Activated CD8-positive, alpha-beta memory T cell treated with anti-CD3 and anti-CD28 coated beads, Interleukin-2, amount 50 U/mL, for 1 hour (primary cell): ENCODE results near the gene OAF.

Source experiments
- DNase-seq: peaks from one replicate; pipeline ENCODE4 v3.0.0-alpha.2; 2020; ENCODE audit errors: extremely low read depth

The OAF gene

DNA sequence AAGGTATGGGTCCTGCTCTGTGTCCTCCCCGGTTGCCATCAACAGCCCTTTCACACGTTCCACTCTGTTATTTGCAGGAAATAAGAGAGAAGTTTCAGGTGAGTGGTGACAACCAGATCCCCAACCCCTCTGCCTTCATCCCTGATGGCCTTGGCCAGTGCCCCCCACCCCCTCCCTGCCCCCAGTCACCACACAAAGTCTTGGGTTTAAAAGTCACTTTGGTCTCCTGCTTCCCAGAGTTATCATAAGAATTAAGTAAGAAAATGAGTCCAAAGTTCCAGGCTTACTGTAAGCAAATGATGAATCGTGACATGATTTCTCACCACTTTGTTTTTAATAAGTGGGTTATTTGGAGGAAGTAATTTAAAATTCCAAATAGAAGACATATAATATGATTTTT, 9.2 kb upstream of the OAF start:
- DNase-seq, result no peak

DNA sequence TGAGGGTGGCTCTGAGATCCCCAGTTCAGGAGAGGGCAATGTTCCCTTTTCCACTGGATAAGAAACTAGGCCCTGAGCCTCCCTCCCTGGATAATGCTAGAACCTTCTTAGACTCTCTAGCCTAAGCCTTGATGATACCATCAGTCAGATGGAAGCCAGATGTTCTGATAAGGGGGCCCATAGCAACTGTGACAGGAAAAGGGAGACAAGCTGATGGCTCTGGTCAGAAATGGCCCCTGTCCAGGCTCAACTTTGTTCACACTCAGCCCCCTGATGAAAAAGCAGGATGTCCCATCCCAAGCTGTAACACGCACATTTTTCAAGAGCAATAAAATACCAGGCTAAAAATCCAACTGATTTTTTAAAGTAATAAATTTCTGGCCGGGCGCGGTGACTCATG, 7.2 kb upstream of the OAF start:
- no peak for DNase-seq

DNA sequence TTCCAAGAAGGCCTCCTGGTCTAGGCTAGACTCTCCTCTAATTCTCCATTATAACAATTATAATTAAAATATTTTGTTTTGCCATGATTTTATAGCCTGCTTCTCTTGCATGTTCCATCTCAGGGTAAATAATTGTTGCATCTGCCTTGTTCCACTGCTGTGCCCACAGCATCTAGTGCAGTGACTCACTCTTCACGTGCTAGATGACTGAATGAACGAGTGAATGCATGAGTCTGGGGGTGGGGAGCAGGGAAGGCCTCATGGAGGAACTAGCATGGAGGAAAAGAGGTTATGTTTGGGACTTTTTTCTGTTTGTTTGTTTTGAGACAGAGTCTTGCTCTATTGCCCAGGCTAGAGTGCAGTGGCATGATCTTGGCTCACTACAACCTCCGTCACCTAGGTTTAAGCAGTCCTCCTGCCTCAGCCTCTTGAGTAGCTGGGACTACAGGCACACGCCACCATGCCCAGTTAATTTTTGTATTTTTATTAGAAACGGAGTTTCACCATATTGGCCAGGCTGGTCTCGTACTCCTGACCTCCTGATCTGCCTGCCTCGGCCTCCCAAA, 5.2 kb upstream of the OAF start:
- no peak for DNase-seq

DNA sequence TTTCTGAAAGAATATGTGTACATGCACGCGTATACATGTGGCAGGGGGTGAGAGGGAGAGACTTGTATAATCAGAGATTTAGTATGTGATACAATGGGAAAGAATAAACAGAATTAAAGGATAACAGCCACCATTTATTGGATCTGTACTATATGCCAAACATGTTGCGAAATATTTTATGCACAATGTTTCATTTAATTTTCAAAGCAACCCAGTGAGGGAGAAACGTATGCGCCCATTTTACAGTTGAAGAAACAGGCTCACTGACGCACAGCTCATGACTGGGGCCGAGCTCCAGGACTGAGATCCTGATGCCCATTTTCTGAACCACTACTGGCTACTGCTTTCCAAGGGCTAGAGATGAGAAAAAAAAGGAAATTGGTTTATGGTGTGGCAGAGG, 3.3 kb upstream of the OAF start:
- no peak for DNase-seq

DNA sequence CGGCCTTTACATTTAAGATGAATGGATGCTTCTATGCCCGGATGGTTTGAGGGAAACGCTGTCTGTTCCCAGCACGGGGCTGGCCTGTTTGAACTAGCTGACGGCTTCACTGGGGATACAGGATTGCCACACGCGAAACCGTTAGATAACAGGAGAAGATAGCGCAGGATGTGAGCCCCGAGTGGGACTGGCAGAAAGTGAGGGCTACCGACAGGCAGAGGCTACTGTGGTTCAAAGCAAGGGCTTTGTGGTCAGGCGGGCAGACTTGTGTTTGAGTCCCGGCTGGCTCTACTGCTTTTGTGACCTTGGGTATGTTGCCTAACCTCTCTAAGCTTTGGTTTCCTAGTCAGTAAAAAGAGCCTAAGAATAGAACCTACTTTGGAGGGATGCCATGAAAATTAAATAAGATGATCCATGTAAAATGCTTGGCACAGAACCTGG, 2.8 kb upstream of the OAF start:
- no peak for DNase-seq

DNA sequence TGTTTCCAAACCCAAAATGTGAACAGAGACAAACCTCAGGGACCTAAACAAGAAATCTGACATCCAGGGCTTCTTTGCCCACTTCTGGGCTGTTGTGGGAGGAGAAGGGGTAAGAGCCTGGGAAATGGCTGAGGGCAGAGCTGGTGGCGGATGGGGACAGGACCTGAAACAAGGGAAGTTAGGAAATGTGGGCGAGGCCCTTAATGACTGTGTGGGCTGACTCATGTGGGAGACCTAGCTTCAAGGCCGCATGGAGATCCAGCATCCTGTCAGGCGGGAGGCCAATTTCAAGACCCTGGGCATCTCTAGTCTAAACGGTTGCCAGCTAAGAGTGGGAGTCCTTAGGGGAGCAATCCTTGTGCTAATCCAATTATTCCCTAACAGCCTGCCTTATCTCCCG, 2.1 kb upstream of the OAF start:
- DNase-seq, result no peak

DNA sequence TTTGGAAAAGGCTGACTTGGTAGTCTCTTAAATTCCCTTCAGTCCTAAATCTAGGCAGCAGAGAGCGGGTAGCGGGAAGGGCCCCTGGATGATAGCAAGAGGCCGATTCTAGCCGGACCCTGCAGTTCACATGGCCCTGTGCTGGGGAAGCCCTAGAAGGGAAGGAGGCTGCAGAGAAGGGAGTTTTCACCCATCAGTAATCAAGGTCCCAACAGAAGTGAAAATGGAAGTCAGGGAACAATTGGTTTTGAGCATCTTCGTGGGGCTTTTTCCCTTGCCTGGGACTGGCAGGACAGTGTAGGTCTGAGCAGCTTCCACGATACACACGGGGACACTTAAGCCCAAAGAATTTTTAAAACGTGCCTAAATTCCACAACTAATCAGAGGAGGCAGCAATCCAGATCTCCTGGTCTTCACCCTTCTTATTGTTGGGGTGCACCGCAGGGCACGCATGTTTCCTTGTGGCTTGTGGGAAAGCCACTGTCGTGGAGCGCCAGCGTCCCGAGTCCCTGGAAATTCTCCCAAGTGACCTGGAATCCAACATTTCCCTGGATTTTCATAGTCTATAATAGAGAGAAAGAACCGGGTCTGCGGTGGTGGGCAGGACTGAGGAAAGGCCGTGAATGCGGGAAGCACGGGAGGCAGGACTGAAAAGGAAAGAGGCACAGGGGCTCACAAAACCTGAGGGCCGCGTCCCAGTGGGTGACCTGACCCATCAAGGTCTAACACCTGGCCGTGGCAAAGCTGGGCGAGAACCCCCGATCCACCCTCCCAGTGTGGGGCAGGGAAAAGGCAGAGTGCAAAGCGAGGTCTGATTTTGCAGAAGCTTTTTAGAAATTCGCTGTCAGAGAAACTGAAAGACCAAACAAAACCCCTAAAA, 846 bp upstream of the OAF start:
- no peak for DNase-seq

DNA sequence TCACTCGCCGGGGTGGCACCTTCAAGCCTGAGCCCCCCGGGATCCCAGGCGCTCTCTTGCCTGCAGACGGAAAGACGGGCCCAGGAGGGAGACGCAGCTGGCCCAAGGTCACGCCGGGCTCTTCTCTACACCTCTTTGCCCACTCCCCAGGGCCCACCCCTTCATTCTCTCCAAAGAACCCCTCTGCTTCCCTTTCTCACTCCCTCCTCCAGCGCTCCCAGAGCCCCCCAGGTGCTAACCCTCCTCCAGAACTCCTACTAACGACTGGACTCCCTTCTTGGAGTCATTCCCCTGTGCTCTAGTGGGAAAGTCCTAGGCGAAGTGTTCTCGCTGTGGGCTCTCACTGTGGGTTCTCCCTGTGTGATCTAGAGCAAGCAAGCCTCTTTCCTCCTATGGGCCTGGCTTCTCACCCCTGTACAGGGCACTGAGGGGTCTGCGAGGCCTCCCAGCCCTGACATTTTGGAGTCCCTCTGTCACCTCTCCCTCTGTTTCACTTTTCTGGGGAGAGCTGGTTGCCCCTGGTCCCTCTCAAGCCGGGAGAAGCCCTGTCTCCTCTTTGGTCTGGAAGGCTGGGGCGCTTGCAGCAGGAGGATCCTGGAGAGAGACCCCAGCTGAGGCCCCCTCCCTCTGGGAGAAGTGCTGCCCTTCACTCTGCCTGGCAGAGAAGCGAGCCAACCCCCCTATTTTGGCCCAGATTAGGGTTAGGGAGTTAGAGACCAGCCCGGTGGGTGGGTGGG, 858 bp downstream of the OAF start:
- DNase-seq, result no peak

DNA sequence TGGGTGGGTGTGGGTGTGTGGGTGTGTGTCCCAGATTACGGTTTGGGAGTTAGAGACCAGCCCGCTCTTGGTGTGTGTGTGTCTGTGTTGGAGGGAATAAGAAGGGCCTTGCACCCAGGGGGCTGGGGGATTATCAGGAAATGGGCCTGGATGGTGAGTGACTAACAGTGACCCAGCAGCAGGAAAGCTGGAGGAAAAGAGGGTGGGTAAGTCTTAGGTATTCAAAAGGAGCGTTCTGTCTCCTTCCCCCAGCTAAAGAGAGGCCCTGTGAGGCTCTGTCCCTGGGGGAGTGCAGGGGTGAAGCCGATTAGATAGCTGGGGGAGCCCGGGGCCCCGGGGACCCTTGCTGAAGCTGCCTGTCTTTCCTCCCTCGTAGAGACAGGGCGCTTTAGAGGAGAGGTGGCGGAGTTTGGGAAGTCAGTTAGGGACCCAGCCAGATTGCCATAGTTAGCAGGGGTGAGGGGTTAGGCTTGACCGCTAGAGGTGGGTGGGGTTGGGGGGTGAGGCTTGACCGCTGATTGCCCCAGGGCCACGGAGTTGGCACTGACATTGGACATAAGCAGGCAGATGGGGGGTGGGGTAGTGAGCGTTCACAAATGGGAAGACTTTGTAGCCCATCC, 1.5 kb downstream of the OAF start:
- DNase-seq, result no peak

DNA sequence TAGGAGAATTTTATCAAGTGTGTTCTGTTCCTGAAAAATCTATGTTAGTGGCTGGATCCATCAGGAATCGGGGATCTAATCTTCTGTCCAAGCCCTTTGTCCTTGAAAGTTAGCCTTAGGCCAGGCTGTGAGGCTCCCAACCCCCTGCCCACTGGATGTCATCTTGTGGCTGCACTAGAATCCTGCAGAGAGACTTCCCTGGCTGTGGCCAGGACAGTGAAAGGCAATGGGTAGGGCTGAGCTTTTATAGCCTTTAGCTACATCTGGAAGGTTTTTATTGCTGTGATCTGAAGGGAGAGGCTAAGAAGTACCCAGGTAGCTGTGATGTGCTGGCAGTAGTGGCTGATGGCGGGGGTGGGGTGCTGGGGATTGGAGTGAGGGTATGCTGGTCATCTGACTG, 2.1 kb downstream of the OAF start:
- DNase-seq, result no peak

DNA sequence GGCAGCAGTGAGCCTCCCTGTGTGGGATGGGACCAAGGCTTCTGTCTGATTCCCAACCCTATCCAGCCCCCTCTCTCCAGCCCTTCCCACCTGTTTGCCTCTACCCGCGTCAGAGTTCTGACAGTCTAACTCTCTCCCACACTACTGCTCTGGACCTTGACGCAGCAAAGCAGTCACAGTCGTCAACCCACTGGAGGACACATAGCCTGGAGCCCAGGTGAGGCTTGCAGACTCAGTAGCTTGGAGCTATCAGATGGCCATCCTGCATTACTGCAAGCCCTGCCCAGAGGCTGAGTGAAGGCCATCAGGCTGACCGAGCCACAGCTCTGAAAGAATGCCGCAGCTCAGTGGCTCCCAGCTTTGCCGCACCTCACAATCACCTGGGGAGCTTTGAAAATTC, 3.7 kb downstream of the OAF start:
- DNase-seq, result no peak

DNA sequence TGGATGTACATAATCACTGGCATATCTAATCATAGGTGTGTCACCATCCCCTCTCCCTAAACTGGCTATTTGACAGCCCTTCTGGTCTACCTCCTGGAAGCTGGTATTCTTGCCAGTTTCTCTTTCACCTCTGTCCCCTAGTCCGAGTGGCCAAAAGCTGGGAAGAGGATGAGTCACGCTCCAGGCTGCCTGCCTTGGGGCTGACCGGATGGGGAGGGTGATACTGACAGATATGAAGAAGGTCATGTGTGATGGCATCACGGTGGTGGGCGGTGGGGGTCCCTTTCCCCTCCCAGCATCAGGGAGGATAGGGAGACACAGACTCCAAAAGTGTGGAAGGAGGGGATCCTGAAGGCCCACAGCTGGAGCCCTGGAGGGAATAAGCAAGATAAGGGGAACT, 4.8 kb downstream of the OAF start:
- DNase-seq, result no peak

DNA sequence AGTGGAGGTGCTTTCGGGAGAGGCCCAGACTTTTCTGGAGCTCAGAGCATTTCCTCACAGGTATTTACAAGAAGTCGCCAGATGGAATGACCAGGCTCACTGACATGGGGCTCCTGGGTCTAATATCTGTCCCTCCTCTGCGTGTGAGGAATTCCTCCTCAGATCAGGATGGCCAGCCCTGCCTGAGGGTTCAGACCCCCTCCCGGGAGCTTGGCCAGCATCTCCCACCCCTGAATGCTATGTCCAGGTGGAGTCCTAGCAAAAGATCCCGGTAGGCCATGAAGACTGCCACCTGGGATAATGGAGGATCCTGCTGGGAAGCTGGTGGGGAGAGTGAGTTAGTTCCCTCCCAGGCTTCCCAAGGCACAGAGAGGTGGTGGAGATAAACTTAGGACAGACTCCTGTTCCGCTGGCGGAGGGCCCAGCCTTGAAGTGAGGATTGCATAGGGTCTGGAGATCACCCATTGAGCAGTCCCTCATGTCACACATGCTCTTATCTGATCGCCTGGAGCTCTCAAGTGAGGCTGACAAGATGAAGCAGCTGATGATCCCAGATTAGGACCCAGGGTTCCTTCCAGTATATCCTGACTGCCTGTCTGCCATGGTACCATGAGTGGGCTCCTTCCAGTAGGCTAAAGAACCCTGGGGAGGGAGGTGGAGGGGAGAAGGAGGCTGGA, 5.7 kb downstream of the OAF start:
- no peak for DNase-seq

DNA sequence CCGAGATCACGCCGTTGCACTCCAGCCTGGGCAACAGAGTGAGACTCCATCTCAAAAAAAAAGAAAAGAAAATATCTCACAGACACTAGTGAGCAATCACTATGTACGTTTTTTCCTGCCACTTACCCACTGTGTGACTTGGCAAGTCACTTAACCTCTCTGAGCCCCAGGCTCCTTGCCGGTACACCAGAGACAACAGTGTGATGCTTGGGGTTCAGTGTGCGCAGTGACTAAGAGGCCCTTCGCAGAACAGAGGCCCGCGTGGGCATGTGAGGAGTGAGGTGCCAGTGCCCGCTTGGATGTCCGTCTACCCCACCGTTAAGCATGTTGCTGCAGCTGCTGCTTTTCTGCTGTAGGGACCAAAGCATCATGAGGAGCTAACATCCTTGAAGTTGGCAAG, 6.7 kb downstream of the OAF start:
- no peak for DNase-seq

DNA sequence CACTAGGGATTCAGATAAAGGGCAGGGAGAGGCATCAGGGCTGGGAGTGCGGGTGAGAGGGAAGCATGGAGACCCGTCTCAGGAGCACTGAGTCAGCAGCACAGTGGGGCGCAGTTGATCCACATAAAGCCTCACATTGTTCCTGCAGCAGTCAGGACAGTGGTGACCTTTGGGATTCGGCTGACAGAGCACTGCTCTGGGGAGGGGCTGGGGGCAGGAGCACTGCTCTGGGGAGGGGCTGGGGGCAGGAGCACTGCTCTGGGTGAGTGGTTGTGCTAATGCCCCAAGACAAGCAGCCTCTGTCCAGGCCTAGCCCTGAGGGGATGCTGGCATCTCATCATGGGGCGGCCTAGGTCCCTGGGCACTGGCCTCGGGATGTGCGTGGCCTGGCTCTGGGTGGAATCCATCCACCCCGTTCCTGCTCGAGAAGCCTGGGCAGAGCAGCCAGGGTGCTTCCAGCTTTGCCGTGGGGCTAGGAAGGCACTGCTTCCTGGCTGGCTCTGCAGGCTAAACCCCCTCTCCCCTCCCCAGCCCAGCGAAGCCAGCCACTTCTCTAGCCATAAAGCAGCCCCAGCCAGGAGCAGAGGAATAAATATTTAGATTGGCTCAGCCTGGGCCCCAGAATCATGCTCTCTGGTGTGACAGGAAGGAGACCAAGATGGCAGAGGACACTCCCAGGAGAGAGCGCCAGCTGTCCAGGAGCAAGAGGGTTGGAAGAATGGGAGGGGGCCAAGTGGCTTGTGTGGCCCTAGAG, 7.3 kb downstream of the OAF start:
- DNase-seq, result no peak

DNA sequence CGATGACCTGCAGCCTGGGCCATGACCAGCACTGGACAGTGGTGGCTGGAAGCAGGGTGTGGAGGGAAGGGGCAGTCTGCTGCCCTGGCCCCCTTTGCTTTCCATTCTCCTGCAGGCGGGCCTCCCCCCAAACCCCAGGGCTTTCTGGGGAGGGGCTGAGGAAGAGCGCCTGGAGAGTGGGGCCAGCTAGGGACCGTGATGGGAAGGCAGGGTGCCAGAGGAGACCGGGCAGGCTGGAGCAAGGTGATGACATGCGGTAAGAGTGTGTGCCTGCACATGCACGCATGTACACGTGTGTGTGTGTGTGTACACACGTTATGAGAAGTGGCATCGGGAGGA, 7.8 kb downstream of the OAF start:
- DNase-seq, result no peak

DNA sequence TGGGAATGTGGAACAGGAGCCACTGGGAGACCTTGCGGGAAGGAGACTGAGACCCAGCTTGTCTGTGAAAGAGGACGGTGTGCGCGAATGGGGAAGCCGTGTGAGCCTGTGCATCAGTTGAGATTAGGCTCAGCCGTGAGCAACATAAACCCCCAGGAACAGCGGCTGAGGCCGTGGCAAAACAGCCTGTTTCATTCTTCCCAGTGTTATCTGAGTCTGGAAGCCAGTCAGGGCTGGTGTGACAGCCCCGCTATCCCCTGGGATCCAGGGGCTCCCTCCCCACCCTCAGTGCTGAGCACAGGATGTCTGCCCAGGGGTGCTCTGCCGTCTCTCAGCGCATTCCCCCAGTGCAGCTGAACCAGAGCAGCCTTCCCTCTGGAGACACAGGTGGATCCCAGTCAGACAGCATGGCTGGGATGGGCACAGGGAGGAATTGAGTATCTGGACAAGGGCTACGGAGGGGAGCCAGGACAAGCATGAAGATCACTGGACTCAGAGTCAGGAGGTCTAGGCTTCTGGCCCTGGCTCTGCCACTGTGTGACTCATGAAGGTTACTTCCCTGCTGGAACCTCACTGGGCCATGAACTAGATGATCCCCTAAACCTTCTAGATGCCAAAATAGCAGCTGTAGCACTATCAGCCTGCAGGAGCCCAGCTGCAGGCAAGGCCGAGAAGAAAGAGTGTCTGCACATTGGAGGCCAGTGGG, 8.6 kb downstream of the OAF start:
- no peak for DNase-seq

DNA sequence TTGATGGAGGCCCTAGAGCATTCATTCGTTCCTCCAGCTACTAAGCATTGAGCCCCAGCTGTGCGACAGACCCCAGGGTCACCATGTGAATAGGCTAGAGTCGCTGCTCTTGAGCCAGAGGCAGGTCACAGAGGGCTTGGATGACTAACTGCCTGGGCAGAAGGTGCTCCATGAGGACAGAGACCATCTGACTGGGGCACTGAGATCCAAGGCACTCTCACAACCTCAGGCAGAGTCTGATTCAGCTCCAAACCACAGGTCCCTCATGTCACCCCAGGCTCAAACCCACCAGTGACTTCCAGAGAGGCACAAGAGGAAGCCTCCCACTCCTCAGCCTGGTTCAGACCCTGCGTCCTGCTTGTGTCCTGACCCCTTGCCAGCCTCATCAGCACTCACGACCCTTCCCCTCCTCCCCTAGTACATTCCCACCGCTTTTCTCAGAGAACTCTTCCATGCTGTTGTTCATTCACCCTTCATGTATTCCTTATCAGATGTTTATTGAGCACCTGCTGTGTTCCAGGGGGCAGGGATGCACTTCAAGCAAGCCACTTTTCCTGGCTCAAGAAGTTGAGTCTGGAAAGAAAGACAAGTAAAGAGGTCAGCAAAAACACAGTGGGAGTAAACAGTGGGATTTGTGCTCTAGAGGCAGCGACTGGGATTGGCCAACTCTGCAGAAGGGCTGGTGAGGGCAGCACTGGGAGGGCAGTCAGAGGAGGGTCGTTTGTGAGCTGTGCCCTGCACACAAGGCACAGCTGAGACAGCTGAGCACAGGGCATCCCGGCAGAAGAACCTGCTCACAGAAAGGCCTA, 9.3 kb downstream of the OAF start:
- DNase-seq, result no peak

DNA sequence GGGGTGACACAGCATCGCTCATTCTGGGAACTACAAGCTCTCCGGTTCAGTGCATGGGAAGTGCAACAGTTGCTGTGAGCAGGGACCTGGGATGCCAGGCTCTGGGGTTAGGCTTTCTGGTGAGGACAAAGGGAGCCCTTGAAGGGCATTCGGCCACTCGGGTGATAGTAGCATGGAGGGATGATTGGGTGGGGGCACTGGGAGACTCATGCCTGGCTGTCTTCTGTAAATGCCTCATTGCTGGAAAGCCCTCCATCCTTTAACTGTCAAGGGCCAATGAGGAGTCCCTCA, 9.9 kb downstream of the OAF start:
- no peak for DNase-seq

DNA sequence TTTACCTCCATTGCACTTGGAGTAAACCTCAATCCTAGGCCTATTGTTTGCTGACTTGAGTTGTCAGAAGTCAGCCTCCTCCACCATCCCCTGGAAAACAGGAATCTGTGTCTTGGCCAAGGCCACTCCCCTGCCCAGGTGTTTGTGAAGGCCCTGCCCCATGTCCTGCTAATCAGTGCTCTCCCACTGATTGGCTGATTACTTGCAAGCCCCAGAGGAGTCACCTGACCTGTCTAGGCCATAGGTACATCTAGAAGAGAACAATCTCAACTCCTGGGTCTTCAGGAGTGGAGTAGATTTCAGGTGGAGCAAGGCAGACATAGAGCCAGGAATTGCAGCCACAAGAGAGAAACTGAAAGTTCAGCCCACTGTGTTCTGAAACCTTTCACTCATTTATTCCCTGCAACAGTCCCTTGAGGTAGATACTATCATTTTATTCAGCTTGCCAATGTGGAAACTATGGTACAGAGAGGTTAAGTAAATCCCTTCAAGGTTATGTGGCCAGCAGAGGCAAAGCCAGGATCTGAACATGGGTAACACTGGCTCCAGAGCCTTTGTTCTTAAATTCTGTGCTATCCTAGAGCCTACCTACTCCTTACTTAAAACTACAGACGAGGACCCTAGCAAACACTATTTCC, 10.4 kb downstream of the OAF start:
- no peak for DNase-seq
